Hematopoietic multipotent progenitor cell treated with erythropoietin and hydrocortisone succinate and interleukin-3 and kit ligand, for 17 days (in vitro differentiated cells): Measurements from ENCODE around the gene FAM47B.

Experiments
- DNase-seq: peaks from one replicate; pipeline ENCODE4 v3.0.0-alpha.2; 2015; ENCODE audit warnings: low spot score

FAM47B gene

GRCh38 chrX:34942496-34942895, at the start of gene FAM47B:
TSS of gene FAM47B (plus strand) at chrX:34942796. CDS start at chrX:34942832, 36 bp downstream.
- no peak for DNase-seq

DNA sequence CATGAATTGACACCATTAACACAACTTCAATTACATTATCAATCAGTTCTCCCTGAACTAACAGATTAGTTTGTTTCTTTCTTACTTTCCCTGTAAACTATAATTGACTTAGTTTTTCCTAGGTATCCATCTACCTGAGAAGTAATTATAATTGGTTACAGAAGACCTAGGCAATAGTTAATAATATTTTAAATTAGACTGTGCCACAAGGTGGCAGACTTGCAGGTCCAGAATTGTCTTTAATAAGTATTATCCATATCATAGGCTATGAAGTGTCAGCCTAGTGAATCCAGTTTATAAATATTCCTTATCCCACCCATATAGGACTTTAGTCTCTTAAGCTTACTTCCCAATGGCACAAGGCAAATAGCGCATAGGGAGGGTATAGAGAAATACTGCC, 48.9 kb upstream of the FAM47B start:
- no peak for DNase-seq

DNA sequence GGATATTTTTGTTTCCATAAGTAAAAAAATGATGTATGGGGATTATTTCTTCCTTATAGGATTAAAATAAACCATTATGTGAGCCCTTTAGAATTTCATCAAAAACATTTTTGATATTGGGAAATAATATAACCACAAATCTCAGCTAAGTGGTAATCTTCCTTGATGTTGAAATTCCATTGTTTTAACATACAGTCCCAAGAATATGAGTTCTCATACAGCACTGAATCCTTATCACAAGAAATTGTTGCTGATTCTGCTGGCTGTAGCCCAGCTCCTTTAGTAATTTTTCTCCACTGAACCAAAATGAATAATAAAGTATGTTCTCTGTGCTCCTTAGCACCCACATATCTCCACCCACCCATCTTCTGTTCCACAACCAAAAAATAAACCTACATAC, 41.9 kb upstream of the FAM47B start:
- DNase-seq, result no peak

DNA sequence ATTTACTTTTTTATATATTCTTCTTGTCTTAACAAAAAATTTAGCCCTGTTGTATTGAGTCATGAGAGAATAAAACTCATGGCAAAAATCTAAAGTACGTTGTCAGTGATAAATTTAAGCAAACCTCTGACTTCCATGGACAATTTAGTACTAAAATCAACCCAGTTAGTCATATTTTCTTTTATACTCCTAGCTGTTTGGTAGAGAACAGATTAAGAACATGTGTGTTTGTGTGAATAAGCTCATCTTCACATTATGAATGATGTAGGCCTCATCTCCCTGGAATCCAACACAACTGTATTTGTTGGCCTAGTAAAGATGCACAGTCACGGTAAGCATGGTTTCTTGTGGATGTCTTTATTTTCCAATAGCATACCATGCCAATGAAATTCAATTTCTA, 40.8 kb upstream of the FAM47B start:
- DNase-seq, result no peak

- DNase-seq, result no peak
Observed at GRCh38 chrX:34903316-34903715, 39.3 kb upstream of the FAM47B start.

DNA sequence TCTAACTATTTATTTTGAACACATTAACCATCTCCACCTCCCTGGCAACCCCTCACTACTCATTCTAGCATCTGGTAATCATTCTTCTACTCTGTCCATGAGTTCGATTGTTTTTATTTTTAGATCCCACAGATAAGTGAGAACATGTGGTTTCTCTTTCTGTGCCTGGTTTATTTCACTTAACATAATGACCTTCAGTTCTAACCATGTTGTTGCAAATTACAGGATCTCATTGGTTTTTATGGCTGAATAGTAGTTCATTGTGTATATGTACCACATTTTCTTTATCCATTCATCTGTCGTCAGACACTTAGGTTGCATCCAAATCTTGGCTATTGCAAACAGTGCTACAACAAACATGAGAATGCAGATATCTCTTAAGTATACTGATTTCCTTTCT, 33.4 kb upstream of the FAM47B start:
- no peak for DNase-seq

GRCh38 chrX:34915463-34916225, 27.0 kb upstream of the FAM47B start:
- no peak for DNase-seq

- DNase-seq, result no peak
Observed at GRCh38 chrX:34917146-34917545, 25.4 kb upstream of the FAM47B start.

GRCh38 chrX:34918091-34918736, 24.4 kb upstream of the FAM47B start:
- DNase-seq, result no peak

- DNase-seq, result no peak
Observed at GRCh38 chrX:34918856-34919255, 23.7 kb upstream of the FAM47B start.

DNA sequence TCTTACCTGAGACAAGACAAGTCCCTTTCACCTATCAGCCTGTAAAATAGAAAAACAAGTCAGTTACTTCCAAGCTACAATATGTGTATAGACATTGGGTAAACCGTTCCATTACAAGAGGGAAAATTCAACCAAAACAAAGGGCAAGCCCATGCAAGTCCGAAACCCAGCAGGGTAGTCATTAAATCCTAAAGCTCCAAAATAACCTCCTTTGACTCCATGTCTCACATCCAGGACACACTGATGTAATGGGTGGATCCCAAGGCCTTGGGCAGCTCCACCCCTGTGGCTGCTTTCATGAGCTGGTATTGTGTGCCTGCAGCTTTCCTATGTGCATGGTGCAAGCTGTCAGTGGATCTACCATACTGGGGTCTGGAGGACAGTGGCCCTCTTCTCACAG, 14.7 kb upstream of the FAM47B start:
- DNase-seq, result no peak

- DNase-seq, result no peak
Observed at GRCh38 chrX:34943235-34943634, 639 bp downstream of the FAM47B start.

DNA sequence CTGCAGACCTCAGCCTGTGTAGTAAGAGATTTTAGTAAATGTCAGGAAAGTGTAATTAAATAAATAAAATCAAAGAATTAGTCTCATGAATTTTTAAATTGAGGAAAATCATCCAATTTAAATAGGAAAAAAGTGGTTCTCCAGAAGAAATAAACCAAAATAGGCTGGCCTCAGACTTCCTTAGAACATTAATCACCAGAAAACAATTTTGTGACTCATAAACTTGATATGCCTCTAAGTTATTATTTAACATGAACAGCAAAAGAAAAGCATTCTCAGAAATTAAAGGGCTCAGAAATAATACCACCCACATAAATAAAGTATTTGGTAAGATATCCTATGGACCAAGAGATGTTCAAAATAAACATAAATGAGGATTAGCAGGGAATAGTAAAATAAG, 14.3 kb downstream of the FAM47B start:
- no peak for DNase-seq

- DNase-seq, result no peak
Observed at GRCh38 chrX:34961662-34962061, 19.1 kb downstream of the FAM47B start.

GRCh38 chrX:34972206-34972605, 29.6 kb downstream of the FAM47B start:
- DNase-seq, result no peak

DNA sequence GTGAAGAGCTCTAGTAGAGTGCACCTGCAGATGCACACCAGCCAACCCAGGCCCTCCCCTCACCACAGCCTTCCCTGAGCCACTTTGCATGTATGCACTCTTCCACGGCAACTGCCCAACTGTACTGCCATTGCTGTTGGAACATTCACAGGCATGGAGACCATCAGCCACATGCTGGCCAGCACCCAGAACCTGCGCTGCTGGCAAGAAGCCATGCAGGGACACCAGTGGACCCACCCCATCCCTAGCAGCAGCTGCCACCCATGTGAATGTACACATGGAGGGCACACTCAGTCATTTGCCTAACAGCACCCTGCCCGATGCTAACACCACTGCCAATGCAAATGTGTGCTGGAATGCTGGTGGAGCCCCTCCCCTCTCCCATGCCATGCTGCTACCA, 35.6 kb downstream of the FAM47B start:
- no peak for DNase-seq

GRCh38 chrX:34987646-34988045, 45.0 kb downstream of the FAM47B start:
- DNase-seq, result no peak
